ENCODE measurements around the gene NUP210. TPM values are rescaled to one million over a fixed set of nuclear protein-coding genes. Genes with fewer than 3 reads are reported as not detected.

Gene NUP210
- total RNA-seq, 4 donors from 2014 or later: 3.1 to 15.4 (median 5.0) TPM

GRCh38 chr3:13420831-13421765 is 976 bp upstream of the NUP210 start:
- Histone ChIP-seq H3K36me3 (no peaks in the 10 kb centered on the region), H3K27ac (no peak overlapping the region), H3K4me3 (peak overlapping the region; percentile 61), H3K9me3 (no peaks in the 10 kb centered on the region), H3K27me3 (peaks cover 24% of the 10 kb centered on the region), H3K4me1 (peaks cover 21% of the 10 kb centered on the region)
- DNase-seq (ENCODE audit: low spot score in 2 of 2): no peak
- 68% methylated on average over 27 of the region's 27 CpGs for WGBS
- no peak for TF ChIP-seq EP300 (IDR thresholded peaks at IDR 0.05)
- TF ChIP-seq, protein P1, sequence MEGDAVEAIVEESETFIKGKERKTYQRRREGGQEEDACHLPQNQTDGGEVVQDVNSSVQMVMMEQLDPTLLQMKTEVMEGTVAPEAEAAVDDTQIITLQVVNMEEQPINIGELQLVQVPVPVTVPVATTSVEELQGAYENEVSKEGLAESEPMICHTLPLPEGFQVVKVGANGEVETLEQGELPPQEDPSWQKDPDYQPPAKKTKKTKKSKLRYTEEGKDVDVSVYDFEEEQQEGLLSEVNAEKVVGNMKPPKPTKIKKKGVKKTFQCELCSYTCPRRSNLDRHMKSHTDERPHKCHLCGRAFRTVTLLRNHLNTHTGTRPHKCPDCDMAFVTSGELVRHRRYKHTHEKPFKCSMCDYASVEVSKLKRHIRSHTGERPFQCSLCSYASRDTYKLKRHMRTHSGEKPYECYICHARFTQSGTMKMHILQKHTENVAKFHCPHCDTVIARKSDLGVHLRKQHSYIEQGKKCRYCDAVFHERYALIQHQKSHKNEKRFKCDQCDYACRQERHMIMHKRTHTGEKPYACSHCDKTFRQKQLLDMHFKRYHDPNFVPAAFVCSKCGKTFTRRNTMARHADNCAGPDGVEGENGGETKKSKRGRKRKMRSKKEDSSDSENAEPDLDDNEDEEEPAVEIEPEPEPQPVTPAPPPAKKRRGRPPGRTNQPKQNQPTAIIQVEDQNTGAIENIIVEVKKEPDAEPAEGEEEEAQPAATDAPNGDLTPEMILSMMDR (IDR thresholded peaks at IDR 0.05): no peak
- no peak for TF ChIP-seq POLR2A (IDR thresholded peaks at IDR 0.05)
- TF ChIP-seq POLR2AphosphoS5 (IDR thresholded peaks at IDR 0.05): no peak

DNA sequence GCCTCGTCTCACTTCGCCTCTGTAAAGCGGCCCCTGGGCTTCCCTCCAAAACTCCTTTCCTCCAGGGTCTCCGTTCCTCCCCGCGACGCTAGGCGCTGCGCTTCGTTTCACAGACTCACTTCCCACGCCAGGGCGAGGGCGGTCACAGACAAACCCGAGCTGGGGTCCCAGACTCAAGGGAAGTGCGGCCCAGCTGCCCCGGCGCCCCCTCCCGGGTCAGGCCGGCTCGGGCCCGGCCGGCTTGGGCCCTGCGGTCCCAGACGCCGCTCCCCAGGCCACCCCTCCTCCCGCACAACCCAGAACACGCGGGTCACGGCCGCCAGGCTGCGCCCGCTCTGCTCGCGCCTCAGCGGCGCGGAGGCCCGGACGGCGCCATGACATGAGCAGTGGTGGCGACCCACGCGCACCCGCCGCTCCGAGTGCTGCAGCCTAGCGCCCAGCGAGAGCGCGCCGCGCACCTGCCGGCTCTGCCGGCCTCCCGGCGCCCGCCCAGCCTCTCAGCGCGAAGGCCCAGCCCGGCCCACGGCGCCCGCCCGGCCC is 547 bp downstream of the NUP210 start:
- H3K4me1 ChIP-seq: peaks cover 21% of the 10 kb centered on the region
- TF ChIP-seq, protein P1 (IDR thresholded peaks at IDR 0.05): no peak
- TF ChIP-seq EP300 (IDR thresholded peaks at IDR 0.05) (no peak), POLR2A (IDR thresholded peaks at IDR 0.05) (no peak), POLR2AphosphoS5 (IDR thresholded peaks at IDR 0.05) (no peak)
- H3K27me3 ChIP-seq: peaks cover 24% of the 10 kb centered on the region
- DNase-seq (ENCODE audit: low spot score in 2 of 2): no peak
- no peak overlapping the region for H3K27ac ChIP-seq
- peak overlapping the region; percentile 61 for H3K4me3 ChIP-seq
- 1% methylated on average over 25 of the region's 64 CpGs for WGBS
- H3K36me3 ChIP-seq: no peaks in the 10 kb centered on the region
- H3K9me3 ChIP-seq: no peaks in the 10 kb centered on the region

GRCh38 chr3:13417166-13417947 is 2.8 kb downstream of the NUP210 start:
- Histone ChIP-seq H3K4me1 (peaks cover 21% of the 10 kb centered on the region), H3K36me3 (no peaks in the 10 kb centered on the region), H3K27ac (no peak overlapping the region), H3K9me3 (no peaks in the 10 kb centered on the region), H3K4me3 (no peak overlapping the region), H3K27me3 (peaks cover 24% of the 10 kb centered on the region)
- DNase-seq (ENCODE audit: low spot score in 2 of 2): no peak
- TF ChIP-seq, protein P1 (IDR thresholded peaks at IDR 0.05): no peak
- TF ChIP-seq POLR2AphosphoS5 (IDR thresholded peaks at IDR 0.05): no peak
- TF ChIP-seq EP300 (IDR thresholded peaks at IDR 0.05): no peak
- no peak for TF ChIP-seq POLR2A (IDR thresholded peaks at IDR 0.05)
- 75% methylated on average over 6 of the region's 6 CpGs for WGBS

GRCh38 chr3:13415997-13416793 is 3.9 kb downstream of the NUP210 start:
- Histone ChIP-seq H3K27ac (no peak overlapping the region), H3K36me3 (no peaks in the 10 kb centered on the region), H3K4me3 (no peak overlapping the region), H3K27me3 (peaks cover 23% of the 10 kb centered on the region), H3K4me1 (peaks cover 21% of the 10 kb centered on the region), H3K9me3 (no peaks in the 10 kb centered on the region)
- DNase-seq (ENCODE audit: low spot score in 2 of 2): no peak
- 81% methylated on average over 4 of the region's 9 CpGs for WGBS
- TF ChIP-seq POLR2A (IDR thresholded peaks at IDR 0.05) (no peak), EP300 (IDR thresholded peaks at IDR 0.05) (no peak), POLR2AphosphoS5 (IDR thresholded peaks at IDR 0.05) (no peak)
- TF ChIP-seq, protein P1 (IDR thresholded peaks at IDR 0.05): no peak

Measured in suprapubic skin (tissue), 4 donors.